GM12875 (cell line): ENCODE measurements around the gene RGS8.

ENCODE experiments used
- H3K4me3 ChIP-seq: one replicate; pipeline ENCODE4 v1.5.1; 2011; ENCODE audit warnings: low read depth, low read length, control low read depth
- TF ChIP-seq, protein P1 (sequence below): IDR thresholded peaks from 2 replicates; pipeline ENCODE4 v1.5.1; 2011; ENCODE audit warnings: low read depth, mild to moderate bottlenecking, control low read depth, inconsistent platforms, low read length, moderate library complexity, borderline replicate concordance; ENCODE audit not compliant: insufficient read depth

RGS8 gene

DNA sequence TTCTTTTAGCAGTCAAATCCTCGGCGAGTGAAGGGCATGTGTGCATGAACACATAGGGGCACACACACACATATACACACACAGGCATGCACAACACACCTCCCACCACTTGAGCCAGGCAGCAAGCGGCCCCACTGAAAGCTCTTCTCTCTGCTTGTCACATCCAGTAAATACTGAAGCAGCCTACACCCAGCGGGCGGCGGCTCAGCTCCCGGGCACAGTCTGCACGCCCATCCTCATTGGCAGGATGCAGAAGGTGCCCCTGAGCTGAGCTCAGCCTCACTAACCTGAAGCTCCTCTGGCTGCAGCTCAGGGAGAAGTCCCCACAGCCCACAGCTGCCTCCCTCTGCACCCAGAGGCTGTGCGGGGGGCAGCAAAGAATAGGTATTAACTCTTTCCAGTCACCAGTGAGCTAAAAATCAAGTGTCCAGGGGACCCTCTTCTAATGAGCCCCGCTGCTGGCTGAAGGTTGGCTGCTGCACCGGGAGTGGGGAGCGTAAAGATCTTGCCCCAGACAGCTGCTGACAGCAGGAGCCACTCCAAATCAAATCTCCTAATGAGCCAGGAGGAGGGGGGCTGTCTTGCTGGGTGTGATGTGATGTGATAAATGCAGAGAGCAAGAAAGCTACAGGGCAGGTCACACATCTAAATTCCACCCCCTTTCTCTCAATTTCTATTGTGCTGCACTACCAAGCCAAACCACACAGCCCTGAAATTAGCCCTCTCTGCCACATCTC lies 12.5 kb downstream of the RGS8 start:
- H3K4me3 ChIP-seq: no peak overlapping the region
- TF ChIP-seq, protein P1, sequence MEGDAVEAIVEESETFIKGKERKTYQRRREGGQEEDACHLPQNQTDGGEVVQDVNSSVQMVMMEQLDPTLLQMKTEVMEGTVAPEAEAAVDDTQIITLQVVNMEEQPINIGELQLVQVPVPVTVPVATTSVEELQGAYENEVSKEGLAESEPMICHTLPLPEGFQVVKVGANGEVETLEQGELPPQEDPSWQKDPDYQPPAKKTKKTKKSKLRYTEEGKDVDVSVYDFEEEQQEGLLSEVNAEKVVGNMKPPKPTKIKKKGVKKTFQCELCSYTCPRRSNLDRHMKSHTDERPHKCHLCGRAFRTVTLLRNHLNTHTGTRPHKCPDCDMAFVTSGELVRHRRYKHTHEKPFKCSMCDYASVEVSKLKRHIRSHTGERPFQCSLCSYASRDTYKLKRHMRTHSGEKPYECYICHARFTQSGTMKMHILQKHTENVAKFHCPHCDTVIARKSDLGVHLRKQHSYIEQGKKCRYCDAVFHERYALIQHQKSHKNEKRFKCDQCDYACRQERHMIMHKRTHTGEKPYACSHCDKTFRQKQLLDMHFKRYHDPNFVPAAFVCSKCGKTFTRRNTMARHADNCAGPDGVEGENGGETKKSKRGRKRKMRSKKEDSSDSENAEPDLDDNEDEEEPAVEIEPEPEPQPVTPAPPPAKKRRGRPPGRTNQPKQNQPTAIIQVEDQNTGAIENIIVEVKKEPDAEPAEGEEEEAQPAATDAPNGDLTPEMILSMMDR: no peak

DNA sequence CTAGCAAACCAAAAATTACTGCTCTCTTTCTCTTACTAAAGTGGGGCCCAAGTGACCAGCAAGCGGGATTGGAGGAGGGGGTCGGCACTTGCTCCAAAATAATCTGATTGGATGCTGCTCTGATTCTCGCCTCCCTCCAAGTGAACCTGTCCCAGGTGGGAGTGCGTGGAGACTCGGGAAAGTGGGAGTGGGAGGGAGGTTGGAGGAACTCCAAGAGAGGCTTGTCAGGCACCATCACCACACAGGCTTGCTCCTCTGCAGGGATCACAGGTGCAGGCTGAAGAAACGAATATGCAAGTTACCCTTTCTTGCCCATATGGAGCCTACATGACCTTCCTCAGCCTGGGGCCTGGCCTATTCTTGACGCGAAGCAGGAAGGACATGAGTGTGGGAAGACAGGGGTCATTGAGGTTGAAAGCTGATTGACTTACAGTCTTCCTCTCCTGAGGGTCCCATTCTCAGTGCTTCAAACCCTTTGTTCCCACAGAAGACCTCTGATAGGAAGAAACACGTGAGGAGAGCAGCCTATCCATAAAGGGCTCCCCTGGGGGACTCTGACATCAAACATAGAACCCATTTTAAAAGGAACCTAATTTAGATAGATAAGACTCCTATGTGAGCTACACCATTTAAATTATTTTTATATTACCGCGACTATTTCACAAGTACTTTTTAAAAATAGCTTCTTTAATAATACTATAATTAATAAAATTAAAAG lies 14.2 kb downstream of the RGS8 start:
- no peak overlapping the region for H3K4me3 ChIP-seq
- TF ChIP-seq, protein P1: no peak

DNA sequence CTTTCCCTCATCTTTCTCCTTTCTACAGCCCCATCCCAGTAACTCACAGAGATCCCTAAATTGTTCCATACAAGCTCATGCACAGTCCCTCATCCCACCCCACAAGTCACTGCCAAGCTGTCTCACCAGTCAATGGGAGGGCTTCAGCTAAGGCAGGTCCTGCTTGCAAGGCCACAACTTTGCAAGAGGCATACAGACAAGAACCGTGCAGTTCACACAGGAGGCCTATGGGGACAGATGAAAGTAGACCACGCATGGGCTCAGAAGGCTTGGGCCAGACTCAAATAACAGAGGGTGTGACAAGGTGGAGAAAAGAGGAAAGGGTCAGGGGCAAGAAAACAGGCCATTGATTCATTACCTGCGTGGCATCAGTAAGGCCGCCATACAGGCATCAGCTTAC lies 15.1 kb downstream of the RGS8 start:
- TF ChIP-seq, protein P1: no peak
- no peak overlapping the region for H3K4me3 ChIP-seq

DNA sequence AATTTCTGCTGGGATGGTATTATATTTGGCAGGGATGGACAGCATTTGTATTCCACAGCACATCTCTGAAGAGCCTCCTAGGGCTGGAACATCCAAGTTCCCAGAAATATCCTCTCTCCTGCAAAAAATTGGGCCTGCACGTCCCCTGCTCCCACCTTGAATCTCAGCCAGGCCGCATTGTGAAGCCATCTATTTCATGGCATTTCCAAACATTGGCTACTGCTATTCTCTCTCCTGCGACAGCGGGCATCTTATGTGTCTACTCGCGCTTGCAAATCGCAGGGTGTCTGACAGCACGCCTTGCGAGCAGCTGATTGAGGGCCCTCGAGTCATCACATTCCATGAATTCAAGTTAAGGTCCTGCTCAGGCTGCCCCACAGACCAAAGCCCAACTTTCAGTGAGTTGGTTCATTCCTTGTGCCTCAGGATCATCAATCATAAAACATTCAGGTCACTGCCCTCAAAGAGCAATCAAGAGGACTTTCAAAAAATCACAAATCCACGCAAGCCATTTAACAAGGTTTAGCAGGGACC lies 15.8 kb downstream of the RGS8 start:
- no peak overlapping the region for H3K4me3 ChIP-seq
- TF ChIP-seq, protein P1: no peak

DNA sequence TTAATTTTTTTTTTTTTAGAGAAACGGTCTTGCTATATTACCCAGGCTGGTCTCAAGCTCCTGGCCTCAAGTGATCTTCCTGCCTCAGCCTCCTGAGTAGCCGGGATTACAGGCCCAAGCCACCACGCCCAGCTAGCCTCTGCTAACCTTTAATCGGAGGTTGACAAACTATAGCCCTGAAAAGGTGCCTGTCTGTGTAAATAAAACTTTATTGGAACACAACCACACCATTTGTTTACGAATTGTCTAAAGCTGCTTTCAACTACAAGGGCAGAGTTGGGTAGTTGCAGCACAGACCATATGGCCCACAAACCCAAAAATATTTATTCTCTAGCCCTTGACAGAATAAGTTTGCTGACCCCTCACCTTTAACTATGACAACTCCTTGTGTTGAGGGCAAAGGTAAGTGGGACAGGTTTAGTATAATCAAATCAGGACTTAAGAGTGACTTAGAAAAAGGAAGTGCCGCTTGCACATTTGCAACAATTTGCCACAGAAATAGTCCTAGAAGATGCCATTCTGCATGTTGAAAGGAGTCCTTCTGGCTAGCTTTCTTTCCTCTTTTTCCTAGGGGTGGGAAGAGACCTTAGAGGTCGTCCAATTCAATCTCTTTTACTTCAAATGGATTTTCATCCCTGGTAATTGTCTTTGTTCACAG lies 16.4 kb downstream of the RGS8 start:
- no peak overlapping the region for H3K4me3 ChIP-seq
- TF ChIP-seq, protein P1: no peak

DNA sequence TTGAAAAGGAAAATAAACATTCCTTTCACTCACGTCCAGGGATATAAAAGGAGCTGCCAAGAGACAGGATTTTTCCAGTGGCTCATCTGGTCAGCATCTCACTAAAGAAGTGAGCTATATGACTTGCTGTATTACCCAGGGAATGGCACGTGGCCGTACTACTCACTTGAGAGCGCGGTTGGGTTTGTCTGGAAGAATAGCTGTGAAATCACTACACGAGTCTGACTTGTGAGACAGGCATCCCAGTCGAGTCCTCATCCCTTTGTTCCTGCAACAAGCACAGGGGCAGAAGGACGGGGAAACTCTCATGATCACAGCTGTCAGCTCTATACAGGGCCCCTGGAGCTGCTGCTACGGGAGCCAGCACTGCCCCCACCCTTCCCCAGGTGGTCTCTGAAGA lies 17.7 kb downstream of the RGS8 start:
- TF ChIP-seq, protein P1: no peak
- no peak overlapping the region for H3K4me3 ChIP-seq

DNA sequence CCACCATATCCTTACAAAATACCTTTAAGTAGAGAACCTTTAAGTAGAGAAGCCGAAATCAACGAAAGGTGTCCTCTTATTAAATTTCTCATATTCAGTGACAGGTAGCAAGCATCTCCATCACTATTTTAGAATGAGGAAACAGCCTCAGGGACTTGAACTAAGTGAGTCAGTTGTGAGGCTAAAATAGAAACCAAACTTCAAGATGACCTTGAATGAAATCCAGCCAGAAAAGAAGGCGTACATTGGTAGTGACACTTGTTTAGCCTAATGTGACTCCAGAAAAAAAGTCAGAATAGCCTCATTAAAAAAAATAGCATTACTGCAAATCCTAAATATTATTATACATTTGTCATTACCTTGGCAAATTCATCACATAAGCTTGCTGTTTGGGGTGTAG lies 20.1 kb downstream of the RGS8 start:
- TF ChIP-seq, protein P1: no peak
- H3K4me3 ChIP-seq: no peak overlapping the region
